ENCODE measurements around the gene PLPP4.

PLPP4 gene

DNA sequence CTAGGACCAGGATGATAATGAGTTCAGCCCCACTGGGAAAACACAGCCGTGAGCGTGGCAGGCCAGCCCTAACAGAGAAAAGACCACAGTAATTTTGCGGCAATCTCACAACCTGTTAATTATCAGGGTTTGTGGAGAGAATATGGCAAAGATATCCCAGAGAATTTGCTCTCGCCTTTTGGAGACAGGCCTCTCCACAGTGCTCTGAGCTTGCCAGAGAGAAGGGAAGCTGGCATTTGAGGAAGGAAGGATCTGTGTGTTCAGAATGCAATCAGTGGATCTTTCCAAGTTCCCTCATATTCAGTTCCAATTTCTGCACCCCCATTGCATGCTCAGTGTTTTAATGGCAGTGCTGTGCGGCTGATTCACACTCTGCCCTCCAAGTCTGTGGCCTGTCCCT lies 60.2 kb downstream of the PLPP4 start:
- no peak for DNase-seq (ENCODE audit: low spot score)

DNA sequence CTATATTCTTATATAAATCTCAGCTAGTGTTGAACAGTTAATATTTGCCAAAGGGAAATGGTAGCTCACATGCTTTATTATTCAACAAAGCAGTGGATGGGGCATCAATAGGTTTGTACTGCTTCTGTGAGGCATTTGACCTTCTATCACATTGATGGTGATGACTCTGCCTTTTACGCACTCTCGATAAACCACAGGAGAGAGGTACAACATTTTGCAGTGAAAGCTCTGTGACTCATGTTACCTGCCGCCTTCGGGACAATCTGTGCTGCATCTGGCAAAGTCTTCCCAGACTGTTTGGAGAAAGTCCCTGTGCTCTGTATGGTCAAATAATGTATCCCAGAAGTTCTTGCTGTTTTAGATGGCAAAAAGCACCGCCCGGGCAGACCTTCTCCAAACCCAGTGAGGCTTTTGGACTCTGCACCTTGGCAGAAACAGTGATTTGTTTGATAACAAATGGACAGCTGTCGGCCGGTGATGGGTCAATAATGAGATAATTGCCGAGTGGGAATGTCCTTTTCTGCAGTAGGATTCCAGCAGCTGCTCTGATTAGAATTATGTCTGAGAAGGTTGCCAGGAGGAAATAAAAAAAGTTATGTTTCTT lies 61.0 kb downstream of the PLPP4 start:
- DNase-seq (ENCODE audit: low spot score), result no peak

DNA sequence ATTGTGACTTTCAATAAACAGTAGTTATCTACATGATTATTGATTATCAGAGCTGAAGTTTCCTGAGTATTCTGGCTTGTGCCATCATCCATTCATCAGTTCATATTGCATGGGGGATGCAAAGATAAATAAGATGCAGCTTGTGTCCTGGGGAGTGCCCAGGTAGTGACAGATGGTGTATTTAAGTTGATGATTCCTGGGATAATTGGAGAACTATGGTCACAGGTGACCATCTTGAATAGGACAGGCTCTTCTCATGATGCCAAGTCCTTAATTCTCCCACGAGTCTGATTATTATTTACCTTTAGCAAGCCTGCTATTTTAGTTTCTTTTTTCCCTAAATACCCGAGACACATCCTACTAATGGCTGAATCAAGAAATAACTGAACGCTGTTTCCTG lies 64.9 kb downstream of the PLPP4 start:
- DNase-seq (ENCODE audit: low spot score), result no peak

DNA sequence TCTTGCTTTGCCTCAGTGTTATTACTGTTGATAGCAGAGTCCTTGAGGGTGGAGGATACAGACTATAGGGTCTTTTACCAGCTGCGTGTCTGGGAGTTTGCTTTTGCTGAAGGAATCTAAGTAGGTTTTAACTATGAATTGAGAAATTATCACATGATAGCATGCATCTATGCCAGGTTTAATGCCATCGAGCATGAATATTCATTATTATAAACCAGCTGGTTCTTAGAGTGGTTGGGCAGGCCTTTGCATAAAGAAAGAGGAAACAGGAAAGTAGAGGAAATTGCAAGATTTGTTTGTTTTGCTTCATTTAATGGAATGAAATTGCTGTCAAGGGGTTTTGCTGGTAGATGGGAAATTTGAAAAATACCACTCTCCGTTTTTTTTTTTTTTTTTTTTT lies 70.7 kb downstream of the PLPP4 start:
- no peak for DNase-seq (ENCODE audit: low spot score)

DNA sequence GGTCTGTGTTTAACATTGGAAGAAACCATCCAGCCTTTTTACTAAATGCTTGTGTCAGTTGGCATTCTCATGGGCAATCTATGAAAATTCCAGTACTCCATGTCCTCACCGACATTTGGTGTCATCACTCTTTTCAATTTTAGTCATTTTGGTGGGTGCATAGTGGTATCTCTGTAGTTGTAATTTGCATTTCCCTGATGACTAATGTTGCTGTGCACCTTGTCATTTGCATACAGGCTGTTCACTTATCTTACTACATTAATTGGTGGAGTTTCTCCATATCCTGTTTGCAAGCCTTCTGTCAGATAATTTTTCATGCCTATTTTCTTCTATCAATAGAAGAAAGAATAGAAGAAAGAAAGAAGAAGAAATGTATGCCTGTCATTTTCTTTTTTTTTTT lies 73.7 kb downstream of the PLPP4 start:
- no peak for DNase-seq (ENCODE audit: low spot score)

DNA sequence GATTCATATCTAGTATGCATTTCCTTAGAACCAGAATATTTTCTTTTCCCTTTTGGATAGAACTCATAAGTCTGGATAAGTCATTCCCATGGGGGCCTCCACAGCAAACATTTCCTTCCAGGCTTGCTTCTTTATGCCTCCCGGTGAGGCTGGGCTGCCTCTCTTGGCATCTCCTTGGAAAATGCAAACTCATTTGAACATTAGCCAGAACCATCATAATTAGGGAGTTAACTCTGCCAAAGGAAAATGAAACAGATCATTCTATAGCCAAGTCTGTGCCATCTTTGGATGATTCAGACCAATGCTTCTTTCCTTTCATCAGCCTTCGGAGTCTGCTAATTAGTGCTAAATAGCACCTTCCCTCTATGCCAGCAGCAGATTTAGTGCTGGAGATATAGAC lies 81.1 kb downstream of the PLPP4 start:
- no peak for DNase-seq (ENCODE audit: low spot score)

DNA sequence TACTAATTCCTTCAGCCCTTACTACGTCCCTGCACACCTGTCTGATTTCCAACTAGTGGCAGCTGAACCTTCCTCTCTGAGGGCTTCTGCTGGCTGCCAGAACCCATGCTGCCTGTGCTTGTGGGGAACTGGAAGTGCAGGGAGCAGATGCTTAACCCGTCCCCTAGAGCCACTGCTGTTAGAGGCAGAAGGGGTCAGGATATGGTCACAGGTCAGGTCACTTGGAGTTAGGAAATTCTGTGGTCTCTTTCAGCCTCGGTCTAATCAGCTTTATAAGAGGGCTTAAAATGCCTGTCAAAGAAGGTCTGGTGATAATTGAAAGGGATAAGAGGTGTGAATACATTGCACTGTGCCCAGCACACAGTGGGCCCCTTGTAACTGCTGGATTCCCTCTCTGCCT lies 82.0 kb downstream of the PLPP4 start:
- DNase-seq (ENCODE audit: low spot score), result no peak

DNA sequence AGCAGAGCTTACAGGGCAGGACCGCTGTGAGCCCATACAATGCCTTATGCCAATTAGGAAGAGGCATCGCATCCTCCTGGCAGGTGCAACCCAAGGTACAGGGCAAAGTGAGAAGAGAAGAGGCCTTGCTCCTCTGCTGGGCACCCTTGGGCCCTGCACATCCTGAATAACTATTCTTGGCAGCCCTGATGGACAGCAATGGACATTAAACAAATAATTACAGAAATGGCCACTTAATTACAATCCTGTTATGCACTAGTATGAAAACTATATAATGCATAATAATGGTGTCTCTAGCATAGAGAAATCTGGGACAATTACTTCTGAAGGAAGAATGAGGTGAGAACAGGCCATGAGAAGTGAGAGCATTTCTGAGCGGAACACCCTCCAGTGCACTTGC lies 83.5 kb downstream of the PLPP4 start:
- DNase-seq (ENCODE audit: low spot score), result no peak

DNA sequence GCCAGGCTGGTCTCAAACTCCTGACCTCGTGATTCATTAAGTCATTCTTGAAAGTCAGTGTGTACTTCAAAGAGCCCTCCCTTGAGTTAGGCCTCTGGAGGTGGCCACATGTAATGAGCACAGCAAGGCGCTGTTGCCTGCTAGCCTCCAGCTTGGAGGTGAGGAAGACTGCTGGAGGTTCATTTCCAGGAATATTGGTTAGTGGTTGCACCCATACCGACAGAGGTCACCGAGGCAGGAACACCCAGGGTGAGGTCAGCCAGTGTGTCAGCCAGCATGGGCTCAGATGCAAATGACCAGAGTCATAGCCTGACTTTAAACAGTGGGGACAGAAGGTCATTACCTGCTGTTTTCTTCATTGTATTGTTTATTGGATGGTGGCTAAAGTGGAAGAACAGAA lies 85.0 kb downstream of the PLPP4 start:
- no peak for DNase-seq (ENCODE audit: low spot score)

DNA sequence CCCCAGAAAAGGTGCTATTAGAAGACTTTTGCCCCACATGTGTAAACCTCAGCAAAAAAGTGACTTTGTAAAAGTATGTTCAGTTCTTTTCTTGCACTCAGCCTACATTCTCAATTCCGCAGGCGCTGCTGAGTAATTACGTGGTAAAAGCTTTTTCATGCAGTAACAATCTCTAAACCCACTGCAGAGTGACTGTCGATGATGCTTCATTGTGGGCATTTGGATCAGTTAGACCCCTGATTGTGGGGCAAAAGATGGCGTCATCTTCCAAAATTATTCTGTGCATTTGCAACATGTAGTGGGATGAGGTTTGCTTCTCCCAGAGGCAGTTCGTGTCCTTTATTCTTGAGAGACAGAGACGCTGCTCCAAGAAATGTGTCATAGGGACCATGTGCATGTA lies 85.6 kb downstream of the PLPP4 start:
- DNase-seq (ENCODE audit: low spot score), result no peak

DNA sequence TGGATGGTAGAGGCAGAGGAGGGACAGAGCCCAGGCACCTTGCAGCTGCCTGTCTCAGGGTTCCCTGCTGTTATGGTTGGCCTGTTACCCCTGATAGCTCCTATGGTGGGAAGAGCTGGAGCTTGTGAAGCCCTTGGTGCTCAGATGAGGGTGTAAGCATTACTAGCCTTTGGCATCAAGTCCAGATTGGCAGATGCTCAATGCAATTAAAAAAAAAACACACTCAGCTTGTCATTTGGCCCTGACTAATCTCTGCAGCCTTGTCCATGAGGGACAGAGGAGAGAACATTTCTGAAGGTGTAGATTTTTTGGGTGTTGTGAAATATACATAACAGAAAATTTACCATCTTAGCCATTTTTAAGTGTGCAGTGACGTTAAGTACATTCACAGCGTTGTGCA lies 86.3 kb downstream of the PLPP4 start:
- DNase-seq (ENCODE audit: low spot score), result no peak

DNA sequence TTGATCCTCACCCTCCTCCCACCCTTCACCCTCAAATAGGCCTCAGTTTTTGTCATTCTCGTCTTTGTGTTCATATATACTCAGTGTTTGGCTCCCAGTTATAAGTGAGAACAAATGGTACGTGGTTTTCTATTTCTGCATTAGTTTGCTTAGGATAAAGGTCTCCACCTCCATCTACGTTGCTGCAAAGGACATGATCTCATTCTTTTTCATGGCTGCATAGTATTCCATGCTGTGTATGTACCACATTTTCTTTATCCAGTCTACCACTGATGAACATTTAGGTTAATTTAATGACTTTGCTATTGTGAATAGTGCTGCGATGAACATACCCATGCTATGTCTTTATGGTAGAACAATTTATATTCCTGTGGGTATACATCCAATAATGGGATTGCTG lies 91.2 kb downstream of the PLPP4 start:
- no peak for DNase-seq (ENCODE audit: low spot score)

DNA sequence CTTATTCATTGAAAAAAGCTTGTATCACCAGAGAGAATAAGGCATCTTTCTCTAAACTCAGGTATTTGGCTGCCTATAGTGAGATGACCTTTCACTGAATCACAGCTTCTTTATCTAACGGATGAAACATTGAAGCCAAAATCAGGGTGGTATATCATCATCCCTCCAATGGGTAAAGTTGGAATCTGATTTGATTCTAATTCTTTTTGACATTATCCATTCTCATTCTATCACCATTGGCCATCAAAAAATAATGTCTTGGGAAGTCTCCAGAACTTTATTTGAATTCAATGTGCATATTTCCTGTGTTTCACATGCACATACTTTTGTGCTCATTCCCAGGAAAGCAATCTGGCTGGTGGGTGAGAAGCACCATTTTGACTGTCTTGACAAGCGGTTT lies 95.2 kb downstream of the PLPP4 start:
- DNase-seq (ENCODE audit: low spot score), result no peak

DNA sequence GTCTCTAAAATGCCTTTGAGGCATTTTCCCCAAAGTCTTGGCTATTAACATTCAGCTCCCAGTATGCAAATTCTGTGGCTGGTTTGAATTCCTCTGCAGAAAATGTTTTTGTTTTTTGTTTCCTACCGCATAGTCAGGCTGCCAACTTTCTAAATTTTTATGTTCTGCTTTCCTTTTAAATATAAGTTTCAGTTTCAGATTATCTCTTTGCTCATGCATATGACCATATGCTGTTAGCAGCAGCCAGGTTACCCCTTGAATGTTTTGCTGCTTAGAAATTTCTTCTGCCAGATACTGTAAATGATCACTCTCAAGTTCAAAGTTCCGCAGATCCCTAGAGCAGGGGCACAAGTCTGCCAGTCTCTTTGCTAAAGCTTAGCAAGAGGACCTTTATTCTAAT lies 96.9 kb downstream of the PLPP4 start:
- no peak for DNase-seq (ENCODE audit: low spot score)

DNA sequence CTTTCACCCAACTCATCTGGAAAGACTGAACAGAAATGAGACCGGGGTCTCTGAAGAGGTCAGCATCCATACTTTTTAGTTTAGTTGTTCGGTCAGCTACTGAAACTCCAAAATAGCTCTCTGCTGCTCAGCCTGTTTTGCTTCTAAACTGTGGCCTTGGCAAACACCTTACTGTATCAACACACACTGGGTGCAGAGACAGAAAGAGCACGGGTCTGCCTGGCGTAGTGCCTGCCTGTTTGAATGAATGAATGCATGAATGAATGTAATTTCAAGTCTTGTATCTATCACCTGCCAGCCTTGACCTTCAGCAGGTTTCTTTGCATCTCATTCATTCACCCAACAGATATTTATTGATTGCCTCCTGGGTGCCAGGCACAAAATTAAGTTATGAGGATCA lies 98.4 kb downstream of the PLPP4 start:
- no peak for DNase-seq (ENCODE audit: low spot score)

DNA sequence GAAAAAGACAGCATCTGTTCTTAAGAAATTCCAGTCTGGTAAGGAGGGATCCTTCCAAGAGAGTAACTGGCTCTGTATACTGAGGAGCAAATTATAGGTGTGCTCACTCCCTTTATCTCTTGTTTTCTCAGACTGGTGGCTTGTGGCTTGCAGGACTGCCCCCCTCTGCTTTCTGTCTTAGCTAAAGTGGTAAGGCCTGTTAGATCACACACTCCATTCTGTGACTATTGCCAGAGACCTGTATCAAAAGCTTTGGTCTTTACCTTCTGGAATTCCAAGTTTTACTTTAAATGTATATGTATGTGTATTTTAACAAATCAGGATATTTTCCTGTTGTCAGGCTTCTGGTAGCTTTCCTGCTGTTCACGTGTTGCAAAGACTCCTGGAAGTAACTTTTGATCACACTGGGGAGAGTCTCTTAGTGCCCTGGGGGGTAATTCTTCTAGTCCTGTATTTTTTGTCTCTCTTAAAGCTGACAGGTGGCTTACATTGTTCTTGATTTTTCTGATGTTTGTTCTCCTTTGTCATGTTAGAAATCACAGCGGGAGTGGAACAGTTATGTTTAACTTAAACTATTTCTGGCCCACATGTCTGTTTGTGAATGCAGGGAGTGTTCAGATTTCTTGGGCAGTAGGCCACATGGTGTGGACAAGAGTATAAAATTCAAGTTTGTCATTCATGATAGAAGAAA lies 99.0 kb downstream of the PLPP4 start:
- DNase-seq (ENCODE audit: low spot score), result no peak

DNA sequence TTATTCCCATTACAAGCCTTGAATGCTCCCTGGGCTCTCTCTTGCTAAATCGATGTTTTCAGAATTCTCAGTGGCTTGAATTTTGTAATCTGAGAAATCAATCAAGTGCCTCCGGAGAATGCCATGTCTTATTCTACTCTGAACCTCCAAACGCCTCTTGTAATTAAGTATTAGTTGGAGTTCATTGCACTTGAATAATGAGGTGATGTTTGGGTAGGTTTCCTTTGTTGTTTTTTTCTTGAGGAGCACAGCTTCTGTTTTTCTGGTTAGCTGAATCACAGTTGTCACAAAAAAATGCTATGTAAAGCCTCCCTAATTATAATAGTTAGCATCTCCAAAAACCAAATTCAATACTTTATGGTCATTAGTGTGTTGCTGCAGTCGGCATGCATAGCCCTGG lies 100.3 kb downstream of the PLPP4 start:
- no peak for DNase-seq (ENCODE audit: low spot score)

DNA sequence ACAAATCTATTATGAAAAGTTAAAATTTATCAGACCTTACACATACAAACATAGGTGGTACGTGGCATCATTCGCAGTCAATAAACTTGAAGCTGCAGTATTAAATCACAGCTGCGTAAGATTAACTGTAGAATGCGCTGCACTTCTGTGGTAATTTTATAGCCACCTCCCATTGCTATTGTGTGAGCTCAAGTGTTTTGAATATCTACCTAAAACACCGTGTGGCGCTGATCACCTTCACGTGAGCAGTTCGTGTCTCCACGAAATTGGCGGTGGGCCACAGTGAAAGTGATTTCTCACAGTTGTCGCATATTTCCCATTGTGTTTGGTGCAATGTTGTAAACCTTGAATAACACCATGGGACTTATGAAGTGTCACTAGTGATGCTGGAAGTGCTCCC lies 102.8 kb downstream of the PLPP4 start:
- no peak for DNase-seq (ENCODE audit: low spot score)

DNA sequence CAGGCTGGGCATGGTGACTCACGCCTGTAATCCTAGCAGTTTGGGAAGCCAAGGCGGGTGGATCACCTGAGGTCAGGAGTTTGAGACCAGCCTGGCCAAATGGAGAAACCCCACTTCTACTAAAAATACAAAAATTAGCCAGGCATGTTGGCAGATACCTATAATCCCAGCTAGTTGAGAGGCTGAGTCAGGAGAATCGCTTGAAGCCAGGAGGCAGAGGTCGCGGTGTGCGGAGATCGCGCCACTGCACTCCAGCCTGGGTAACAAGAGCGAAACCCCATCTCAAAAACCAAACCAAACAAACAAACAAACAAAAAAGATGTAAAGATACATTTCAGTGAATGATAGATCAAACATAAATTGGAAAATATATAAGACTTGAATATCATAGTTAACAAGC lies 105.9 kb downstream of the PLPP4 start:
- no peak for DNase-seq (ENCODE audit: low spot score)

DNA sequence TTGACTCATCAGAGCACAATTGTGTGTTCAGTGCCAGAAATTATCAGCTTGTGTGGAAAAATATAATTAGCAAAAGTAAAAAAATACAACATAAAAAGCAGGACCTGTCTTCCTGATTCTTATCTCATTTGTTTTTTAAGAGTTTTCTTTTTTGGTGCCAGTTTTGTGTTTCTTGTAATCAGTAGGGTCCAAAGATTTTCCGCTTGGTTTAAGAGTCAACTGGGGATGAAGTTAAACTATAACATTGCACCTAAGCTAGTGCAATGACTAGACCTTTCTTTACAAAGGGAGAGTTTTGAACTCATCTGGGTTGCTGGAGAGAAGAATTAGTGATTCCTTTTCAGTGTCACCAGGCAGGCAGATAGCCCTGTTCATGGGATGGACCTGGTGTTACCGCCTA lies 113.4 kb downstream of the PLPP4 start:
- no peak for DNase-seq (ENCODE audit: low spot score)

DNA sequence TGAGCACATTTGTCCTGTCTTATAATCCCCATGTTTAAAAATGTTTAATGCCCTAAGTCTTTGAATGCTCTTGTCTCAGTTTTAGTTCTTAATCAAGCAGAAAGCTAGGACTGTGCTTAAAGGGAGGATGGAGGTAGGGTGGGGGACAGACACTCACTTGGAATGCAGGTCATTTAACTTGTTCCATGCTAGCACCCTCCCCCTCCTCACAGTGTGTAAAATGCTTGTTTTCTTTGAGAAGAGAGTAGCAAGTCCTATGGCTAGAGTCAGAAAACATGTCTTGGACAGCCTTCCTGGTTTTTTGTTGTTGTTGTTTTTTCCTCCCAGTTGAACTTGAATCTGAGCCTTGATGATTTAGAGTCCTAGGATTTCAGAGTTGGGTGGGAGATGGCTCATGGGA lies 114.2 kb downstream of the PLPP4 start:
- DNase-seq (ENCODE audit: low spot score), result no peak

DNA sequence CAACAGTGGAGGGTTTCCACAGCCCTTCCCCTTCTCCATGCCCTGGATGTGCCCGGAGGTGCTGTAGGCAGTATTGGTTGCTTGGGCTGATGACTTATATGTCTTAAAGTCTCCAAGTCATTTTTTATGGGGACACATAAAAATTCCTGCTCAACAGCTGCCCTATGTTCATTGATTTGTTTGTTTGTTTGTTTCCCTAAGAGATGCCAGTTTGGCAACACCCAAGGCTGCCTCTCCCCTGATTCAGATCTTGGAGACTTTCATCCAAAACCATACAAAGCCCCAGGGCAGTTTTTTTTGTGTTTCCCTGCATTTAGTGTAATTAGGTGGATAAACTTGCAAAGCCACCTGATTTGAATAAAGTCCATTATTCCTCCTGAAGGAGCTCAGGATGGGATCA lies 115.3 kb downstream of the PLPP4 start:
- no peak for DNase-seq (ENCODE audit: low spot score)

DNA sequence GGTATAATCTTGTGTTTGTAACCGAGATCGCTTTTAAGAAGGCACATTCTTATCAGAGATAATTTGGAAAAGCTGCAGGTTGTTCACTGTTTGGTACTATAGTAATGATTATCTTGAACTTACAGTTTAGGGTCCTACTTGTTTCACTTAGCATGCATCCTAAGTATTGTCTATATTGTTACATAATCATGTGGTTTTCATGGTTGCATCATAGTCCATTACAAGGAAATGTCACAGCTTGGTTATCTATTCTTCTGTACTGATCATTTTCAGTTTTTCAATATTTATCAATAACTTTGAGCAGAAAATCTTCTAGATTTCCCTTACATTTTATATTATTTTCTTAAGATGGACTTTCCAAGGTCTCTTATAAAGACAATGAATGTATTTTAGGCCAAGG lies 116.3 kb downstream of the PLPP4 start:
- no peak for DNase-seq (ENCODE audit: low spot score)

DNA sequence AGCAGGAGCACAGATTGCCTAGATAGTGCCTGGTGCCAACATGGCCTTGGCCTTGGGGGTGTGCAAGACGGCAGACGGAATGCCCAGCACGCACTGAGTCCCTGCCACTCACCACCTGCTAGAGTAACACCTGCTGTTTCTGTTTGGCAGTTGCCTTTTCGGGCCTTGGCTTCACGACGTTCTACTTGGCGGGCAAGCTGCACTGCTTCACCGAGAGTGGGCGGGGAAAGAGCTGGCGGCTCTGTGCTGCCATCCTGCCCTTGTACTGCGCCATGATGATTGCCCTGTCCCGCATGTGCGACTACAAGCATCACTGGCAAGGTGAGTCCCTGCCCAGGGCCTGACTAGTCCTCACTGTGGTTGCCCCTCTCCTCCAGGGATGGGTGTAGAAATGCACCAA lies 118.0 kb downstream of the PLPP4 start:
- DNase-seq (ENCODE audit: low spot score), result no peak

DNA sequence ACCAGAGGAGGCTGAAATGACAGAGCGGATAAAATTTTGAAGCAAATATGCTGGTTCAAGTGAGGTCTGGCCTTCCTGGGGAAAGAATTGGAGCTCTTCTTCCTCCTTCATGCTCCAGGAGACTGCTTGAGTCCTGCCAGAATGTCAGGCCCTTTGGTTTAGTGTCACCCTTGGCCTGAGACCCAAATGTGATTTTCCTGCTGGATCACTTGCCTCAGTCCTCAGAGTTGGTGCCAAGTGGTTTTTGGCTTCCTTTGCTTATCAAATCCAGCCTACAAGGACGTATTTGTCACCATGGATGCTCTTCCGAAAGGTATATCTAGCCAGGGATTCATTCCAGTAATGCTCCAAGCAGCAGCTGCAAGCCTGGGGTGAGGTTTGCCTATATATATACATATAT lies 118.4 kb downstream of the PLPP4 start:
- no peak for DNase-seq (ENCODE audit: low spot score)

Data from CD4-positive, alpha-beta T cell treated with Interleukin-2 at 100 ng/mL for 4 hours (primary cell).